HG02623 (cell line): Measurements from ENCODE around the gene TRAF3.
A peak's percentile ranks its signal among the peaks of the same experiment; 100 is the strongest.
"Not testable (repeated sequence)": the region's sequence is repeated elsewhere in the genome, so short reads cannot be mapped to it uniquely, and the experiment has no call there.

Source experiments
- ATAC-seq: cut with Tn5 transposase; IDR thresholded peaks from one replicate; pipeline ENCODE4 v1.9.1; 2021; ENCODE audit warnings: moderate library complexity; ENCODE audit not compliant: unreplicated experiment

TRAF3 gene

DNA sequence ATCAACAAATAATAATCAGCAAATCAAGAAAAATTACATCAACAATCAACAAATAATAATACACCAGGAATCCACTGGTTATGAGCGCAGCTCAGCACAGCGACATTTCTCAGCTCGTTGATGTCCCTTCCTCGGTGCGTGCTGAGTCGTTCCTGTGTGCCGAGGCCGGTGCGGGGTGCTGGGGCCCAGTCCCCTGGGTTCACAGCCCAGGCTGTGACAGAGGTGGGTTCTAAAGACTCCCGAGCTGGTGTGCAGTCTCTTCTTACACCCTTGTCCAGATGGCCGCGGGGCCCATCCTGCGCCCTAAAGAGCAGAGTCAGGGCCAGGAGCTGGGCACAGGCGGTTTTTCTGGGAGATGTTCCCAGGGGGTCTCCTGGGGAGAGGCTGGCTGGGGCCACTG lies 26.9 kb upstream of the TRAF3 start:
- ATAC-seq: no peak

DNA sequence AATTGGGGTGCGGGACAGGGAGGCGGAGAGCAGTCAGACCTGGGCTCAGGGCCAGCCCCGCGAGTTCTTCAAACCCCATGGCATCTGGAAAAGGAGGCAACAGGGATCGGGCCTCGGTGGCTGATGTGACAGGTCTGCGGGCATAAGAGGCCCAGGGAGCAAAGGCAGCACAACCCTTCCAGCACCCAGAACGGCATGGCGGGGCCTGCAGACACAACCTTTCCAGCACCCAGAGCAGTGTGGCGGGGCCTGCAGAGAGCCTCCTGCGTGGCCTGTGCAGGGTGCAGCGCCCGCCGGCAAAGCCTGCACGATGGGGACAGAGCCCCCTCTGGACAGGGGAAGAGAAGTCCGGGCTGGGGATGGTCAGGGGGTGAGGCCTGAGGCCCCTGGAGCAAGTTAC lies 26.2 kb upstream of the TRAF3 start:
- no peak for ATAC-seq

DNA sequence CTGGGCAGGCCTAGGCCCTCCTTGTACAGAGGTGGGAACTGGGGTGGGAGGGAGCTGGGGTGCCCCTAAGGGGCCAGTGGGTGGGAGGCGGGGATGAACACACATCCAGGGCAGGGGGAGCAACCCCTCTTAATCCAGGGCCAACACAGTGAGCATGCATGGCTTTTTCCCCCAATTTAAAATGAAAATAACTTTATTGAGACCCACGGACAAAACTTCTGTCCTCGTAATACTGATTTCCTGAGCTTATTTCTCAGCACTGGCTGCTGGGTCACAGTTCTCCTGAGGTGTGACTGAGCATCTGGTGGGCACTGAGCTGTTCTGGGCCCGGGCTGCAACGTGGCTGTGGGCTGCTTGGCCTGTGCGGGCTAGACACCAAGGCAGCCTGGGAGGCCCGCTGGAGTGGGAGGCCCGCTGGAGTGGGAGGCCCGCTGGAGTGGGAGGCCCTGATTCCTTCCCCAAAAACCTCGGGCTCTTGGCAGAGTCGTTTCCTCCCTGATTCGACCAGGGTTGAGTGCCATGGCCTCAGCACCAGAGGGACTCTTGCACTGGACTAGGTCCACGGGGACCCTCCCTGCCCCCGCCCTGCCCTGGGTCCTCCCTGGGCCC lies 24.9 kb upstream of the TRAF3 start:
- no peak for ATAC-seq

GRCh38 chr14:102754370-102755262 lies 22.6 kb upstream of the TRAF3 start:
- ATAC-seq: no peak

GRCh38 chr14:102757646-102758045 lies 19.6 kb upstream of the TRAF3 start:
- no peak for ATAC-seq

DNA sequence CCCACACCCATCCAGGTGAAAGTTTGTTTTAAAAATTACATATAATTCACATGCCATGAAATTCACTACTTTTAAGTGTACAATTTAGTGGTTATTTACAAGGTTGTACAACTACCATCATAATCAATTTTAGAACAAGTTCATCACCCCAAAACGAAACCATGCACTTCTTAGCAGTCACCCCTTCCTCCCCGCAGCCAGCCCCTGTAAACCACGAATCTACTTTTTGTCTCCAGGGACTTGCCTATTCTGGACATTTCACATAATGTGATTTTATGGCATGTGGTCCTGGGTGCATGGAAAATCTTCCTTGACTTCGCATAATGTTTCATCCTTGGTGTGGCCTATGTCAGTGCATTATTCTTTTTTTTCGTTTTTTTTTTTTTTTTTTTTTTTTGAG lies 19.2 kb upstream of the TRAF3 start:
- no peak for ATAC-seq

DNA sequence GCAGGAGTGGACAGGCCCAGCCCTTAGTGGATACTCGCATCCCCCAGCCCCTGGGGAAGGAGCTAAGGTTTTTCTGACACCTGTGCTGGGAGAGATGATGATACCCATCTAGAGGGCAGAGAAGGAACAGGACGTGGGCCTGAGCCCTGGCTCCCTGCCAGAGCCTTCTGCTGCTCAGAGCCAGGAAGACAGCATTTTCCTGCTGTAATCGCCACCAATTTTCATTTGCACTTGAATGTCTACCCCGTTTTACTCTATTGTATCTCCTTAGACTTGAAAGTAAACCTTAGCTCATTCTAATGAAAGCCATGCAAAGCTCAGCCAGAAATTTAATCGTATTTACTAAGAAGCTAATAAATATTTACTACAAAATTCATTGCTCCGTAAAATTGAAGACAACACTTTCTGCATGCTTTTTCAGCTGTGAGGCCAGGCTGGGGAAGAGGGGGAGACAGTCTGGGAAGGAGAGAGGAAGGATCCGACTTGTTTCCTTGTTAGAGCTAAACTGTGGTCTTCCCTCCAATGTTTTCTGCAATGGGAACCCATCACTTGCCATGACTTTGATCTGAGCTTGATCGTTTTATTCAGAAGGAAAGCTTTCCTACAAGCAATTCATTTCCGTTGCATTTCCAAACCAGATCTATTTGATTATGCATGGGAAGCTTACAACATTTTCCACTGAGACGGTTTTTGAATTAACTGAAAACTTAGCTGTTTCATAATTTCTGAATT lies 17.6 kb upstream of the TRAF3 start:
- ATAC-seq: no peak

DNA sequence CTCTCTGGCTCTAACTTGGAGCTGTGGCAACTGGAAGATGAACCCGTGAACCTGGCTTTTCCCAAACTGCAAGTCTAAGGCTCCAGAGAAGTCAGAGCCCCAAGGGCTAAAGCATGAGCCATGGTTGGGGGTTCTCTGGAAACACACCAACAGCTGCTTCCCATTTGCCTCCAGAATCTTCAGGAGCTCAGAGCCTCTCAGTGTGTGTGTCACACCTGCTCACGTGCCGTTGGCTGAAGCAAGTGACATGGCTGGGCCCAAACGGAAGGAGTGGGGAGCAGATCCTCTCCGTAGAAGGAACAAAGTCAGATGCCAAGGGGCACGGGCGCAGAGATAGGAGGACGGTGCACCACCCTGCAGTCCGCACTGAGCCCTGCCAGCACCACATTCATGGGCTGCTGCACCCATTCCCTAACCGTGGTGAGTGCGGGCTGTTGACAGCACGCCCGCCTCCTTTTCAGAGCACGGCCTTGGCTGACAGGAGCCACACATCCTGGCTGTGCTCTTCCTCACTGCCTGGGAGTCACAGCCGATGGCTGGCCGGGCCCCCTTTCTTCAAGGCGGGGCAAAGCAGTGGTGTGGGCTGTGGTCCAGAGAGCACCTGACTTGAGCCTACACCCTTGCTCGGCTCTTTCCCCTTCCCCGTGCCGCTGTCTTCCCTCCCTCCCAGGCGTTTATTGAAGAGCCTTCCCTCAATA lies 16.6 kb upstream of the TRAF3 start:
- no peak for ATAC-seq

DNA sequence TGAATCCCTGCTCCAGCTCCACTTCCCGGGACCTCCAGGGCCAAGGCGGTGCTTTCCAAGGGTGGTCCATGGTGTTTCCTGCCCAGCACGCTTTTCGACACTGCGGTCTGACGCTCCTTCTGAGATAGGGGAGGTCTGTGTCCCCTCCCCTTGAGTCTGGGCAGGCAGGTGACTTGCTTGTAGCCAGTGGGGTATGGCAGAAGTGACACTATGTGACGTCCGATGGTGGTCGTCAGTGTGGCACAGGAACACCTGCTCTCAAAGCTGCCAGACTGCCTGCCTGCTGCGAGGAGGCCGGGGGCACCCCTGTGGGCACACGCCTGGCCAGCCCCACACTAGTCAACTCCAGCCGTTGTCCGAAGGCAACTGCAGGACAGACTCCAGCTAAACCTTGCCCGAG lies 16.0 kb upstream of the TRAF3 start:
- no peak for ATAC-seq

DNA sequence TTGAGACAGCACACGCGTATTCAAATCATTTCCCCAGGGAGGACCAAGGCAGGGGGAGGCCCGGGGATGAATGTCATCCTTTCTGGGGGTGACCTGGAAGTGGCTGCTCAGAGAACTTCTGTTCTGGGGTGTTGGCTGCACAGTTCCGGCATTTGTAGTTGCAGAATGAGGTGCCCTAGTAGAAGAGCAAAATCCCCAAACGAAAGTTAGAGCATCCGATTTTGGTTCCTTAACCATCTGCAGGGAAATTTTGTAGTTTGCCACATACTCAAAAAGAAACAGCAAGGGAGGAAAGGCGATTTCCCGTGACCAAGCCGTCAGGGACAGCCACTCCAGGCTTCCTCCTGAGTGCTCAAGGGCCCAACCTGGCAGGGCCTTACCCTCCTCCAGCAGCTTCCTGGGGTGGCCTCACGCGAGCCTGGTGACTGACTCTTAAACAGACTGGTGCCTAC lies 13.0 kb upstream of the TRAF3 start:
- ATAC-seq: peak; percentile 41

DNA sequence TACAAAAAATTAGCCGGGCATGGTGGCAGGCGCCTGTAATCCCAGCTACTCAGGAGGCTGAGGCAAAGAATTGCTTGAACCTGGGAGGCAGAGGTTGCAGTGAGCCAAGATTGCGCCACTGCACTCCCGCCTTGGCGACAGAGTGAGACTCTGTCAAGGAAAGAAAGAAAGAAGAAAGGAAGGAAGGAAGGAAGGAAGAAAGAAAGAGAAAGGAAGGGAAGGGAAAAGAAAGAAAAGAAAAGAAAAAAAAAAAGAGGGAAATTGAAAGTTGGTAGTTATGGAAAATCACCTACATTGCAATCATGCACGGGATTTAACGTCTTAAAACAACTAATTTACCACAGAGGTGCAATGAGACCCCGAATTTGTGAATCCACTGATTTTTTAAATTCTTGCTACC lies 11.5 kb upstream of the TRAF3 start:
- ATAC-seq: not testable (repeated sequence)

DNA sequence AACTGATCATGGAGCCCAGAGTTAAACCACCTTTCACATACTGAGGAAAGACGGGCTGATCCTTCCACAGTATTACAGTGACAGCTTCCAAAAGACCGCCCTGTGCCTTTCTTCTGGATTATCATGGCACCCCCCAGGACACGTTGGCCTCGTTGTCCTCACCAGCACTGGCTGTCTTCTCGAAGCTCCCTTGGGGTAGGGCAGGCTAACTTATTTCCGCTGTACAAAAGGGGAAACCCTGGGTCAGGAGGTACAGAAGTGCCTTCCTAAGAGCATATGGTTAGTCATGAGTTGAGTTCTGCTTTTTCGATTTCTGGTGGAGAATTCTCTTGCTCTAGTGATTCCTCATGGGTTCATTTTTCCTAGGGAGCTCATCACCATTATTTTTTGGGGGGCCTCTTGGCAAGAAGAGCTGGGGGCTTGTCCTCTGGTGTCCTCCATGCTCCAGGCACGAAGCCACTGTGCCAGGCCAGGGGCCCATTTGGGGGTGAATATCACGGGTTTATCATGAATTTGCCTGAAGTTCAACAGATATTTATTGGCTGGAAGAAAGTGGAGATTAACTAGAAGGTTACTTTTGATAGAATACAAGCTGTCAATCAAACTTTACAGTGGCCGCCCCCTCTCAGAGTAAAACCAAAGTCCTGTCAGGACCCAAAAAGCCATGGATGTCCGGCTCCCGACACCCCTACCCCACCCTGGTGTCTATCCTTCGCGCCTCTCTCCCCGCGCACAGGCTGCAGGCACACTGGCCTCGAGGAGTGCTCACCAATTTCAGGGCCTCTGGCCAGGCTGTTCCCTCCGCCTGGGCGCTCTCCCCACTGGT lies 8.8 kb upstream of the TRAF3 start:
- peak; percentile 55 for ATAC-seq

- no peak for ATAC-seq
These were observed 8.3 kb upstream of the TRAF3 start for GRCh38 chr14:102769049-102769327.

- no peak for ATAC-seq
These were observed 6.8 kb upstream of the TRAF3 start for GRCh38 chr14:102770147-102771123.

- ATAC-seq: no peak
These were observed 6.1 kb upstream of the TRAF3 start for GRCh38 chr14:102771144-102771543.

DNA sequence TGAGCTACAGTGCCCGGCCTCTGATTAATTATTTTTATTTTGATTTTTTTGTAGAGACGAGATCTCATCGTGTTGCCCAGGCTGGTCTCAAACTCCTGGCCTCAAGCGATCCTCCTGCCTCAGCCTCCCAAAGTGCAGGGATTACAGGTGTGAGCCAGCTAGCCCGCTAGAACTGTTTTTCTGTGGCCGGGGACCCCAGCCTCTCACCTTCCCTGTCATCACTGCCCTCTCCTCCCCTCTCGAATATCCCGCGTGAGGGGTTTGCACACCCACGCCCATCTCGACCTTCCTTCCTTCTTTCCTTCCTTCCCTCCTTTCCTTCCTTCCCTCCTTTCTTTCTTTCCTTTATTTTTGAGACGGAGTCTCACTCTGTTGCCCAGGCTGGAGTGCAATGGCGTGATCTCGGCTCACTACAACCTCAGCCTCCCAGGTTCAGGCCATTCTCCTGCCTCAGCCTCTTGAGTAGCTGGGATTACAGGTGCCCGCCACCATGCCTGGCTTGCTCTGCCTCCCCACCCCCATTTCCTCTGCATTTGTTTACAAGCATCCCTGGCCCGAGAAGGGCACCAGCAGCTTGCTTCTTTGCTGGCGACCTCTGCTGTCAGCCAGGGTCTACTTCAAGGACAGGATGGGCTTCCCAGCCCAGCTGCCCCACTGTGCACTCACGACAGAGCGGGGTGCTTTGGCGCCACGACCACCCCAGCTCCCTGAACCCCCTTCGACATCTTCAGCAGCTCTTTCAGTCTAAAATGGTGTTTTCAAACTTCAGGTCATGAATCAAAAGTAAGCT lies 4.3 kb upstream of the TRAF3 start:
- no peak for ATAC-seq

DNA sequence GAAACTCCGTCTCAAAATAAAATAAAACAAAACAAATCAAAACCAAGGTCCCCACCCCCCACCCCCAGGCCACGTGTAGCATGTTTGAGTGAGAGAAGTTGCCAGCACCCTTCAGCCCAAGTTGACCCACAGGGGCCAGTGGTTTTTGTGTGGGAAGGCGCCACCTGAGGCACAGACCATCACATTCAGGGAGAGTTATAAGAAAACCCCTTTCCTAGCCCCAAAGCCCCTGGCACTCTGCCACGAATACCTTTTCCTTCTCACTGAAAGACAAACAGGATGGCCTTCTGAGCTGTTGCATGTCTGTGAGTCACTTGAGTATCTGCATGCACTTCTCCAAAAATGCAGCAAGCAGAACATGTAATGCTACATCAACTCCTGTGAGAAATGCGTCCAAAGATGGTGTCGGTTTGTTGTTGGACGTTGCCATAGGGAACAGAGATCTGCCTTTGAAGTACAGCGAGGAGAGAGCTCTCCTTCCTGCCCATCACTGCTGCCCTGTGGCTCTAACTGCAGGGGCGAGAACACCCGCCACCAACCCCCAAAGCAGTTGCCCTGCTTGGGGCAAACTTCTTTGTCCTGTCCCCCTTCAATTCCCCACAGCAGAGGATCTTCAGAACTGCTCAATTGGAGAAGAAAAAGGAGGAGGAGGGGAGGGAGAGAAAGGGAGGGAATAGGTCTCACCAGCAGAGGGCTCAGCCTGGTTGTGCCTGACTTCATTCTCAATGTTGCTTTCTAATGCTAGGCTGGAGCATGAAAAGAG lies 2.7 kb upstream of the TRAF3 start:
- no peak for ATAC-seq
